ENCODE data around the gene EPHB1.

GRCh38 chr3:135134684-135135075 is 339.6 kb downstream of the EPHB1 start:
- TF ChIP-seq ISL1 (CRISPR knock-in tag; IDR thresholded peaks at IDR 0.05), result no peak
- TF ChIP-seq RARB (CRISPR knock-in tag; IDR thresholded peaks at IDR 0.05), result no peak
- no peak for TF ChIP-seq TOX (CRISPR knock-in tag; IDR thresholded peaks at IDR 0.05; ENCODE audit: borderline replicate concordance)
- no peak for TF ChIP-seq OSR1 (CRISPR knock-in tag; IDR thresholded peaks at IDR 0.05)
- no peak for TF ChIP-seq CSDC2 (CRISPR knock-in tag; IDR thresholded peaks at IDR 0.05)
- no peak for TF ChIP-seq SNAI2 (CRISPR knock-in tag; IDR thresholded peaks at IDR 0.05)
- no peak for TF ChIP-seq ZNF70 (CRISPR knock-in tag; IDR thresholded peaks at IDR 0.05)
- no peak for TF ChIP-seq POU6F1 (CRISPR knock-in tag; IDR thresholded peaks at IDR 0.05; ENCODE audit: borderline replicate concordance, low read depth)
- no peak for TF ChIP-seq CREB5 (CRISPR knock-in tag; IDR thresholded peaks at IDR 0.05; ENCODE audit: low read depth)
- no peak for TF ChIP-seq ESRRG (CRISPR knock-in tag; IDR thresholded peaks at IDR 0.05)
- no peak for TF ChIP-seq BACH2 (CRISPR knock-in tag; IDR thresholded peaks at IDR 0.05; ENCODE audit: borderline replicate concordance)
- TF ChIP-seq ZFP3 (CRISPR knock-in tag; IDR thresholded peaks at IDR 0.05), result no peak
- TF ChIP-seq ZNF8 (CRISPR knock-in tag; IDR thresholded peaks at IDR 0.05), result no peak
- TF ChIP-seq GLIS3 (CRISPR knock-in tag; IDR thresholded peaks at IDR 0.05), result no peak

All from SK-N-SH treated with all-trans-retinoic acid at 6 μM for 48 hours (cell line).